ENCODE measurements around the gene LIF.
A peak's percentile ranks its signal among the peaks of the same experiment; 100 is the strongest.

LIF gene

DNA sequence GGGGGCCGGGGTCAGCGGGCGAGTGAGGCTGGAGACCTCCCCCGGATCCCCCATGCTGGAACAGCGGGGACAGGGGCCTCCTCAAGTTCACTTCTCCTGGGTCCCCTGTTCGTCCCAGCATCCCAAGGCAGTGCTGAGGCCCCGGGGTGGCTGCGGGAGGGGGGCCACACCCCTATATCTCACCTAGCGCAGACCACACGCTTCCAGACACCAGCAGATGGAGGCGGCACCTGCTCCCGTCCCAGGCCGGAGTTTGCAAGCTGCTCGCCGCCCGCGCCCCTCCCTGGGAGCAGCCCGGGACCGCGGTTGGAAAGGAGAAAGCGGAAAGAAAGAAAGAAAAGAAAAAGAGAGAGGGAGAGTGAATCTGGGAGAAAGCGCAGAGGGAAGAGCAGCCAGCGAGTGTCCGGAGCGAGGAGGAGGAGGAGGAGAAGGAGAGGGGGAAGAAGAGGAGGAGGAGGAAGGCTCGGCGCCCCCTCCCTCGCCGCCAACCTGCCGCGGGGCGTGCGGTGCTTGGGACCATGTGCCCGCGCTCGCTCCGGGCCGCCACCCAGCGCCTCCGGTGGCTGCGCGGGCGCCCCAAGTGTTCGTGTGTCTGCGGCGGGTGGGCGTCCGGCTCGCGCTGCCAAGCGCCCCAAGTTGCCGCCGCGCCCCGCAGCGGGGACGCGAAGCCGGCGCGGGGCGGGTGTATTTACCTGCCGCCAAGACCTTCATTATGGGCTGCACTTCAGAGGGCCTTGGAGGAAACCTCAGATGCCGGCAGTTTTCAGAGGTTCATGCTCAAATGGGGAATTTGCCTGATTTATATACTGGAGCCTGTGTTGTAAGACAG is at the start of gene LIF:
TSS of gene LIF (minus strand) at position 775 of the 829 bp plus-strand sequence. CDS start at position 711, 64 bp downstream.
- peak; percentile 33 for DNase-seq (ENCODE audit: low spot score)

DNA sequence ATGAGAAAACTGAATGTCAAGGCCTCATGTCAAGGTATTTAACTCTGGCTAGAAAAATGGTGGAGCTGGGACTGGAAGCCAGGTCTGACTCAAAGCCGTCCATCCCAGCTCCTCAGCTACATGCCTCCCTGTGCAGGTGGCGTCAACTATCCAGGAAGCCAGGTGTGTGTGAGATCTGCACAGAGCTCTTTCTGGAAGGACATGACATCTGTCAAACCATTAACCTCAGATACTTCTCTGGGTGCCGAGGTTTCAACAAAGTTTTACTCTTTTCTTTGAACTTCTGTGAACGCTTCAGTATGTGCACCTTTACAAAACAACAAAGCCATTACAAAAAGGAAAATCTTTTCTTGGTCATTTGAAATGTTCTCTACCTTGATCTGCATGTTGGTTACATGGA is 49.8 kb upstream of the LIF start:
- no peak for DNase-seq (ENCODE audit: low spot score)

DNA sequence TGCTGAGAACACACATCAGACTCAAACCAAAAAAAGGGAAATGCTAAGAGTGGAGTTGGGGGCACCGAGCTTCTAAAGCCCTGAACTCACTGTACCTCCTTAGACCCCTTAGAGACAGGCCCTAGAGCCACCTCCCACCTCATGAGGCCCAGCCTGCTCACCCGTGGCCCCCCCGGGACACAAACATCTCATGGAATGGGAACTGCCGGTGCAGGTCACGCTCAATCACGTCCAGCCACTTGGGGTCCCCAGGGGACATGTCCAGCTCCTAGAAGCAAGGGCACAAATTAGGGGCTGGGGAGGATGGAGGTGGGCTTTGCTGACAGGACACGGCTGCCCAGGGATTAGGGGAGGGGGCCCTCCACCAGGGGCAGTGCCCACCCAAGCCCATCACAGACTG is 49.0 kb upstream of the LIF start:
- DNase-seq (ENCODE audit: low spot score), result no peak

DNA sequence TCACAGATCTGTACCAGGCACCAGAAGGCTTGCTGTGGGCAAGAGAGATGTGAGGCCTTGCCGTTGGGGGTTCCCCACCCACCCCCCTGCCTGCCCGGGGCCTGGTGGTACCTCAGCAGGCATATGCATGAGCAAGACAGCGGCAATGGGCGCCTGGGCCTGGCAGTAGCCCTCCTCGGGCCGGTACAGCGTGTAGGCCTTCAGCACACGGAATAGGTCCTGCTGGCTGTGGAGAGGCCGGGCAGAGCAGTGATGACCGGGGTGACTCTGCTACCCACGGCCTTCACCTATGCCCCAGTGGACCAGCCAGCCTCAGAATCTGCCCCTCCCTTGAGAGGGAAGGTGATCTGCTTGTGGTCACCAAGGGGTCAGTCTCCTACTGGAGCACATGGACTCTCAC is 48.3 kb upstream of the LIF start:
- DNase-seq (ENCODE audit: low spot score), result no peak

DNA sequence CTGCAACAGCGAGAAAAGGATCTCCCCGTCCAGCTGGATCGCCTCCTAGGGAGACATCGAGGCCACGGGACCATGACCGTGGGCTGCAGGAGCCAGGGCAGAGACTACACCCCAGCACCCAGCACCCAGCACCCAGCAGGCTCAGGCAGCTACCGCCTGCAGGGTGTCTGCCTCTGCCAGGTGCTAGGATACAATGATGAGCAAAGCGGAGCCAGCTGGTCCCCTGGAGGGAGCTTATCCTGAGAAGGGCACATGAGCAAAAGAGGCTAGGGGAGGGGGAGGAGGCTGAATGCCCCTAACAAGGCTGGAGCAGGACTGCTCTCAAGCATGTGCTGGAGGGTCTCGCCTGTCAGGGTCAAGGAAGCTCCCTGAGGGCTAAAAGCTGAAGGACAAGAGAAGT is 47.5 kb upstream of the LIF start:
- no peak for DNase-seq (ENCODE audit: low spot score)

DNA sequence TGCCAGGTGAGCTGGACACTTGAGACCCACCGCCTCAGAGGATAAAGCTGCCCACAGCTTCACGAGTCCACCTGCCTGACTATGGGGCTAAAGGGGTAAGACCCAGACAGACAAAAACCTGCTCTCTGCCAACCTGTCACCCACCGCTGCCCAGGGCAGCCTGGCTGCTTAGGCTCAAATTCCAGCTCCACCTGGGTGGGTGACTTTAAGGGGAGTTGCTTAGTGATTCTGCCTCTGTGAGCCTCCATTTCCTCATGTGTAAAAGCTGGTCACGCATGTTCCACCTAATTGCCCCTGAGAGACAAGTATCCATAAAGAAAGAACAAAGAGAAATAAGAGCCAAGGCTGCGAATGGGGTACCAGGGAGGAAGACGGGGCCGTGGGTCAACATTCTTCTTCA is 46.5 kb upstream of the LIF start:
- DNase-seq (ENCODE audit: low spot score), result no peak

DNA sequence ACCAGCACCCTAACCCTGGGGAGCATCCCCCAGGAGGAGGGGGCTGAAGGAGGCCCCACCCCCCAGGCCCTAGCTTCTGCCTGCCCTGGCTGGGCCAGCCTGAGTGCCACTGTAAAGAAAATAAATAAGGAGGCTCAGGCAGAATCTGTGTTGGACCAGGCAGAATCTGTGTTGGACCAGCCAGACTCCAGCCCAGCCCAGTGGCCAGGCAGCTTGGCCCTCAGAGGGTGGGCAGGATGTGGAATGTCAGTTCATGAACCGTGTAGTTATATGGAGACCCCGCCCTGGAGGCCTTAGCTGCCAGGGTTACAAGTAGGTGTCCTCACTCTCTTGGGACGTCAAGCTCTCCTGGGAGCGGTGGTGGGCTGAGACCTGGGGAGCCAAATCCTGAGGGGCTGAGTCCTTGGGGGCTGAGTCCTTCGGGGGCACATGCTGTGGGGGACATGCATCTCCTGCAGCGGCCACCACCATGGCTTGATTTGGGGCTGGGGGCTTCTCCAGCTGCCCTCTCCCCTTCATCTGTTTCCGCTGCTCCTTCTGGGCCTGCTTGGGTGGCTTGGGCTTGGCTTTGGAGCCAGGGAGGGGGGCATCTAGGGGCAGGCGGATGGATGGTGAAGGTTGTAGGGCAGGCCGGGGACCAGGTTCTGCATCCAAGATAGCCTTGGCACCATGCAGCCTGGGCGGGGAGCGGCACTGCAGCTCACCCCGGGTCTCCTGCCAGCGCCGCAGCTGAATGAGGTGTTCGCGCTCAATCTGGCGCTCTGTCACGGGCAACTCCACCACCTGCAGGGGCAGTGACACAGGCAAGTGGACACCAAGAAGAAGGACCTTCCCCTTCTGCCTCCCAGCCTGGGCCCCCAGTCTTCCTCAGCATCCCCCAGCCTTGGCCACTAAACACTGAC is 45.8 kb upstream of the LIF start:
- DNase-seq (ENCODE audit: low spot score), result no peak

DNA sequence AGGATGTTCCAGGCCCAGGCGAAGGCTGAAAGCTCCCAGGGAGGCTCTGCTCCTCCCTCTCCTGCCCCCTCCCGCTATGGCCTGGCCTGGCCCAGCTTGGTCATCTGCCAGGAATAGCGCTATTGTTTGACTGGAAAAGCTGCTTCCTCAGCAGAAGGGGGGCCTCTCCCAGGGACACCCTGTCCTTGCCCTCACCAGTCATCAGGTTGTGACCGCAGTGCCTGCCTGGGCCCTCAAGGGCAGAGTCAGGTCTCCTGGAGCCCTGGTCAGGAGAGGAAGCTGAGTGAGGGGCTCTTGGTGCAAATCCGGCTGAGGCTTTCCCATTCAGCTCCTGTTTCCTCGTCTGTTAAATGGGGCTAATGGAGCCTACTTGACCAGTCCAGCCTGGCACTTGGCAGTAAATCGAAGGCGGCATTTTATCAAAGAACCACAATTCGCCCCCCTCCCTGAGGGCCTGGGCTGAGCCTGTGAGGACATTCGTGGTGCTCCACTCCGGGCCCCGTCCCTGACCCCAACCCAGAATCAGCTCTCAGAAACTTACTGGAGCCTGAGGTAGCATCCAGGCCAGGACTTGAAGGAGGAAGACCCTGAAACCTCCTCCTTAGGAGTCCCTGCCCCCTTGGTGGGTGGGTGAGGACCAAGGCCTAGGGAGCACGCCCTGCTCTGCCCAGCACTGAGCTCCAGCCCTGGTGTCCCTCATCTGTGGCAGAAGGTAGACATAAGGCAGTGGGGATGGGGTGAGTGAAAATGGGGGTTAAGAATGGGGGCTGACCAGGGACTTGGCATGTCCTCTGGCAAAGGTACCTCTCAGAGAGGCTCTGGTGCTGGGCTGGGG is 44.7 kb upstream of the LIF start:
- no peak for DNase-seq (ENCODE audit: low spot score)

DNA sequence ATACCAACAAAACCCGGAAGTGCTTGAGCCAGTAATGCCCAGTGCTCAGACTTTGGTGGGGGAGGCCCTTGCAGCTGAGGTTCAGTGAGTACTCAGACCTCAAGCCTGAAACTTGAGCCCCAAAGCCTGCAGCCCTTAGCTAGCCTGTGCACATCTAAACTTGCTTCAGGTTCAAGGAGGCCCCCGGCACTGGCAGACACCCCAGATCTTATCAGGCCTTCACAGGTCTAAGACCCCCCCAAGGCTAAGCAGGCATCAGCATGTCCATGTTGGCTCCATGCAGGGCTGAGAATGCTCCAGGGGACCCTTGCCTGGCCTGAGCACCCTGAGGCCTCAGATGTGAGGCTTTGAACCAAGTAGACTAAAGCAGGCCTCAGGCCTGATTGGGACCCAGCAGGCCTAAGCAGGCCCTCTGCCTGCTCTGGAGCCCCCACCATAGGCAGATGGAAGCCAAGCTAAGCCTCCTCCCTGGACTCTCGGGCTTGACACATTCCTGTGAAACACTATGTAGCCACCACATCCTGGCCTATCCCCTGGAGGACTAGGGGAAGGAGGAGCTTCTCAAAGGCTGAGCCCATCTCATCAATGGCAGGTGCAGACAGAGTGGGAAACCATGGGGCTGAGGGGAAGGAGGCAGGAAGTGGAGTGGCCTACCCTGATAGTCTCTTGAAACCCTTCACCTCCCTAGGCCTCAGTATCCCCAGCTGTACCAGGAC is 43.9 kb upstream of the LIF start:
- DNase-seq (ENCODE audit: low spot score), result no peak

DNA sequence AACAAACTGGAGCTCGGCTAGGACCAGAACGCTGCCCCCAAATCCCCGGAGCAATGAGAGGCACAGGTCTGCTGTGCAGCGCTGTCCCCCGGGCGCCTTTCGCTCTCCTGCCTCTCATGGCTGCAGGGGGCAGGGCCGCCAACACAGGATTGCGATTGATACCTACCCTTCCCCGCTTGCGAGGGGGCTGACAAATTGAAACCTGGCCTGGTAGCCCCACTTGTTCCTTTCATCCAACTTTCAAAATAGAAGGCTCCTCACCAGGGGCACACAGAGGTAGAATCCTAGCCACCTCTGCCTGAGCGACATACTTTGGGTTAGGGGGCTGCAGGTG is 43.4 kb upstream of the LIF start:
- no peak for DNase-seq (ENCODE audit: low spot score)

DNA sequence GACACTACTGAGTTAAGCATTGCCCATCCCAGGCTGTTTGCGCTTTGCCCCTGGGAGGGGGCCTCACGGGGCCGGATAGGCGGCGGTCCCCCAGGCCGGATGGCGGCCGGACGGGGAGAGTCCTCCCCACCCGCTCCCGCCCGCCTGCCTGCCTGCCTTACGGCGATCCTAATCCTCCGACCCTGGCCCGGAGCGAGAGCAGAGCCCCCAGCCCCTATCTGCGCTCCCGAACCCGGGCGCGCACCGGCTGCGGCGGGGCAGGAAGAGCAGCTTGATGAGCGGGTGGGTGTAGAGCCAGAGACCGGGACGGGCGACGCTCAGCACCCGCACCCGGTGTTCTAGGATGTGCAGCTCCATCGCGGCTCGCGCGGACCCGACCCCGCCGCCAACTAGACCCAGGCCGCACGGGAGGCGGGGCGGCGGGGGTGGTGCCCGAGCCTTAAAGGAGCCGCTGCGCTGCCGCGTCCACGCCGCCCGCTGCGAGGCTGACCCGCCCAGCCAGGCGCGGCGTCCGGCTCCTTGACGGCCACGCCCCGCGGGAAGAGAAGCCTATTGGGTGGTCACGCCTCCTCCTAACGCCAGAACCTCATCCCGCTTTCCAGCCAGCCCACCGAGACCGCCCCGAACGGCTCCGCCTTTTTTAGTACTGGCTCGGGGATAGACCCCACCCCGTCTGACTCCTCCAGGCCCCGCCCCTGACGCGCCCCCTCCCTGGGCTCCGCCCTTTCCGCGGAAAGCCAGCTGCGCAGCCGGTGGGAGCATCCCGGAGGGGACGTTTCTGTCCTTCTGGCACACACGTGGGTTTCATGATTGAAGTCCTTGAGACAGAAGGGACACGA is 42.8 kb upstream of the LIF start, which contains the start of gene CASTOR1:
TSS of gene CASTOR1 (minus strand) at position 365 of the 839 bp plus-strand sequence. CDS start at position 357, 8 bp downstream.
- DNase-seq (ENCODE audit: low spot score), result peak; percentile 88

DNA sequence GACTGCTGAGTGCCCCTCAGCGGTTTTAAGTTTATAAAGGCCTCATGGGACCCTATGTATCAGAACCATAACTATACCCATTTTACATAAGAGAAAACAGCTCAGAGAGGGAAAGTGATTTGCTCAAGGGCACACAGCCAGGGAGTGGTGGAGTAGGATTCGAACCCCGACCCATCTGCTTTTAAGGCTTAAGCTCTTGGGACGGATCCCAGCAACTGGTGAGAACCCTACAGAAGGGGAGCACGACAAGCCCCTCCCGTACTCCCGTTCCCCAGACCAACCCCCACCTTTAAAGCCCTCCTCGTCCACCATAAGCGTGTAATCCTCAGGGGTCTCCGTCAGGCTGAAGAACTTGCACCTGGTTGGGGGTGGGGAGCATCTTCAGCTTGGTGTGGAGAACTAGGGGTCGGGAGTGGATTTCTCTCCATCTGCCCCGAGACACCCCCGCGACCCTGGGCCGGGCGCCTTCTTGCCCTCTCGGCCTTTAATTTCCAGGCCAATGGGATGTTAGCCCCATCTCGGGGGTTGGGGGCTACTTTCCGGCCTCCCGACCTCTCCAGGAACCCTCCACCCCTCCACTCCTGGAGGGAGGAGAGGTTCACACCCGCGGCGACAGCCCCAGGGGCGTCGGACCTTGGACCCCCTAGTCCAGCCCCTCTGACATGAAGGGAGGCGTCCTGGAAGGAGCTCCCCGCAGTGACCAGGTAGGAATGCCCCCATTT is 42.0 kb upstream of the LIF start:
- DNase-seq (ENCODE audit: low spot score), result no peak

DNA sequence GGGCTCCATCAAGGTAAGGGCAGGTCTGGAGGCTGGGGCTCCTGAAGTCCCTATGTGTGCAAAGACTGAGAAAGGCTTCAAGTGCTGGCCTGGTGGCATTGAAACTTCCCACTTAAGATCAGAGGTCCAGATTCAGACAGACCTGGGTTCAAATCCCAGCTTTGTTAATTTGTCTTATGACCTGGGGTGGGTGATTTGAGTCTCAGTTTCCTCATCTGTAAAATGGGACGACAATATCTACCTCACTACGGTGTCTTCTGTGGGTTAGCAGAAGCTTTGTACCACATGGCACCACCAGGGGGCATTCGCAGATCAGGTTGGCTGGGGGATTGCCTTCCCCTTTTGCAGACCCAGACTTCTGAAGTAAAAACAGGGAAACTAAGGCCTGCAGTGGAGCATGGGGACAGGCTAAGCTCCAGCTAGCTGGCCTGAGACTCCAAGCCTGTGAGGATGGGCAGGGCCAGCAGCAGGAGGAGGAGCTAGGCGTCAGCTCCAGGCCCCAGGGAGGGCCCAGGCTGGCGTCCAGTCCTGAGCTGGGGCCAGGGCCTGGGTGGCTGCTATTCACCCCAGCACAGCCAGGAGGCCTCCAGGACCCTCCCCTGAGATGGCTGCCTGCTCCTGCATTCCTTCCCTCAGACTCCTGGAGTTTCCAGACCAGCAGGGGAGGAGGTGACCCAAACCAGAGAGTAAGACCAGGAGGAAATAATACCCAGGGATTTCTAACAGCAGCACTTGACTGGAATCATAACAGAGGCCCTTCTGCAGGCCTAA is 41.3 kb upstream of the LIF start:
- DNase-seq (ENCODE audit: low spot score), result peak; percentile 90

DNA sequence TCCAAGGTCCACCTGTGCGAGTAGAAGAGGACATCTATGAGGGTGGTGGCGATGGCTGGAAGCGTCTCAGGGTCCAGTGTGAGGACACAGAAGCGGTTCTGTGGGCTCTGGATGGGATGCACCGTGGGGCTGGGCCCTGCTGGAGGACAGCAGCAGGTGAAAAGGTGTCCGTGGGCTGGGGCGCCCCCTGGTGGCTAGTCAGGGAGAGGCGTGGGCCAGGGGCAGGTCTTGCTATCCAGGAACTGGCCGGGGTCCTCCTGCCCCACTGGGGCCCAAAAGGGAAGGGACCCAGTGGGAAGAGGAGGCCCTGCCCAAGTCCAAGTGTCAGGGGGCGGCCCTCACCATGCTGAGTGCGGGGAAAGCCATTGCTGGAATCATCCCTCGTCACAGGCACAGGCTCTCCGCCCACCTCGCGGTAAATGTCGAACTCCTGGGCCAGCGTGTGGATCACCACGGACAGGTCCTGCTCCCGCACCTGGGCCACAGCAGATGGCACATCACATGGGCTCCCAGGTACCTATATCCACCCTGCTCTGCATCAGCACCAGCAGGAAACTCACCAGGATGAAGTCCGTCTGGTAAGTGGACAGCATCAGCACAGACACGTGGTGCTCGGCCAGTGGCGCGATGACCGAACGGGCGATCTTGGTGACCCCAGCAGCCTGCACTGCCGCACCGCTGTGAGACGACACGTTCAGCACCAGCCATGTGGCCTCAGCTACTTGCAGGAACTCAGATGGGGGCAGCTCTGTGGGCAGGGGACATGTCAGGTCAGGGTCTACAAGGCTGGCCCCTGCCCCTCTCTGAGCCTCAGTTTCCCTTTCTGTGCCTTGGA is 40.5 kb upstream of the LIF start:
- DNase-seq (ENCODE audit: low spot score), result peak; percentile 86

DNA sequence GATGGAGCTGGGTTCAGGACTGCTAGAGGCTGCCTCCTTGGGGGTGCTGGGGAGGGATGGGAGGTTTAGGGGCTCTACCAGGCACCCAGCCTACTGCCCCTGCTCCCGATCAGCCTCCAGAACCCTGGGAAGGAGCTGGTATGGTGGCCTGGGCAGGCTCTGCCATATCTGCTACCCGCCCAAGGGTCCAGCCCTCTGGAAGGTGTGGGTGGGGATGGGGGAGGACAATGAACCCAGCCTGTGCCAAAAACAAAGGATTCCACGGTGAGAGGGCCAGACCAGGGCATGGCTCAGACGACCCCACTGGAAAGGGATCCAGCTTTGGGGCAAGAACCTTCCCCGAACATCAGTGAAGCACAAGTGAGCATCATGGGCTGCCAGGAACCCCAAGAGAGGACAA is 39.8 kb upstream of the LIF start:
- no peak for DNase-seq (ENCODE audit: low spot score)

DNA sequence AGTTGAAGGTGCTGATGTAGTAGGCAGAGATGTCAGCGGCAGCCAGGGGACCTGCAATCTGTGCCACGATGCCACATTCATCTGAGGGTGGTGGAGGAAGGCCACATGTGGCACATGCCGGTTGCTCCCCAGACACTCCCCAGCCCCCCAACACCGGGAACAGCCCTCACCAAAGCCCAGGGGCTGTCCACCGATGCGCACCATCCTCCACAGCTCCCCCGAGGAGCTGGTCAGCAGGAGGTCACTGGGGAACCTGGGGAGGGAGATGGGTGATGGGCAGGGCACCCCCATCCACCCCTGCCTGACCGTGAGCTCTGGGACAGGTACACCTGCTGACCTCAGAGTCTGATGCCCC is 39.3 kb upstream of the LIF start:
- DNase-seq (ENCODE audit: low spot score), result no peak

DNA sequence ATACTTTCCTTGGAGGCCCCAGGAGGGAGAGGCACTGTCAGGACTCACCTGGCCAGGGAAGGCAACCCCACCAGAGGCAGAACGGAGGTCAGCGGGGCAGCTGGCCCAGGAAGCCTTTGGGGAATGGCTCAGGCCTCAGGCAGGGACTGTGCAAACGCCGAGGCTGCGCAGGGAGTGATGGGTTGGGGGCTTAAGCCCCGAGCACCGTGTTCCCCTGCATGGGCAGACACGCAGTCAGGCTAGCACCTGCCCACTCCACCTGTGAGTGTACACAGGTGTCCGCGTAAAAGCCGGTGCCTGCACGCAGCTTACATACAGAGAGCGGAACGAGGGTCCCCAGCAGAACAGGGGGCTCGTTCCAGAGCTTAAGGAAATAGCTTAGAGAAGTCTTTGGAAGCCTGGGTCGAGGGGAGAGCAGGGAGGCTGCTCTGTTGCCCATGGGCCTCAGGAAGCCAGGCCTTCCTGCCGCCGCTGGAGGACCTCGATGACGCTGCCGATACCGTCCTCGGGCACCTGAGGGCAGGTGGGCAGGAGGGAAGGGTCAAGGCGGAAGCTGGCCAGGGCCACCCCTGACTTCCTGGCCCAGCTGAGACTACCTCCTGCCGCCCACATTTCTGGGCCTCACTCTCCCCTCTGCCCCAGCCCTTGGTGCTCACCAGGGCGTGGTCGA is 38.8 kb upstream of the LIF start:
- DNase-seq (ENCODE audit: low spot score), result no peak

DNA sequence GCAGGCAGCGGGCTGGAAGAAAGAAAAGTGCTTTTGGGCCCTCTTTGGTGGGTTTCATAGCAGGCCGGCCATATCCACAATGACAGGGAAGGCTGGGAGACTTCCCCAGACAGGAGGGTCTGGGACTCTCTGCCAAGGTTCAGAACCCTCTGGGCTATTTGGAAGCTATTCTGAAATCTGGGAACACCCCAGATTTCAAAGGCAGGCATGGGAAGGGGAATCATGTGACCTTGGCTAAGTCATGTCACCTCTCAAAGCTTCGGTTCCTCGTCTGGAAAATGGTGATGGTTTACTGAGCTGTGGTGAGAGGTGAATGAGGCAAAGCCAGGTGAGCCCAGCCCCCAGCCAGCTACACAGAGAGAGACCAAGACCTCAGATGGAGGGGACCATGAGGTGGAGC is 38.1 kb upstream of the LIF start:
- no peak for DNase-seq (ENCODE audit: low spot score)
